IMR-90 (cell line): ENCODE results near the gene MAN2A1.

Source experiments
- CEBPB ChIP-seq: IDR thresholded peaks from 2 replicates; pipeline ENCODE4 v1.6.1; 2012; ENCODE audit warnings: low read depth, low read length, improper control_type of control experiment
- MAFK ChIP-seq: IDR thresholded peaks from 2 replicates; pipeline ENCODE4 v1.6.1; 2012; ENCODE audit warnings: low read depth, low read length, improper control_type of control experiment
- POLR2A ChIP-seq: IDR thresholded peaks from 2 replicates; pipeline ENCODE4 v1.6.1; 2012; ENCODE audit warnings: mild to moderate bottlenecking, low read depth, low read length
- RAD21 ChIP-seq: IDR thresholded peaks from 2 replicates; pipeline ENCODE4 v1.6.1; 2012; ENCODE audit warnings: low read length, improper control_type of control experiment
- RCOR1 ChIP-seq: IDR thresholded peaks from 2 replicates; pipeline ENCODE4 v1.6.1; 2012; ENCODE audit warnings: mild to moderate bottlenecking, low read length, improper control_type of control experiment; ENCODE audit not compliant: insufficient replicate concordance
- SMC3 ChIP-seq: fragments of 150-350 bp; IDR thresholded peaks from 2 replicates; pipeline ENCODE4 v1.6.1; 2016; ENCODE audit warnings: low read depth, mild to moderate bottlenecking, antibody characterized with exemption, low read length, moderate library complexity
- TF ChIP-seq, protein P1 (sequence below): conservative IDR thresholded peaks from 2 replicates; pipeline ENCODE4 v1.5.1; 2012; ENCODE audit warnings: mild to moderate bottlenecking, low read depth, low read length, improper control_type of control experiment
- TF ChIP-seq, protein P2 (sequence below): fragments of 150-350 bp; IDR thresholded peaks from 2 replicates; pipeline ENCODE4 v1.6.1; 2016; ENCODE audit warnings: low read depth, mild to moderate bottlenecking, low read length, moderate library complexity, borderline replicate concordance

DNA sequence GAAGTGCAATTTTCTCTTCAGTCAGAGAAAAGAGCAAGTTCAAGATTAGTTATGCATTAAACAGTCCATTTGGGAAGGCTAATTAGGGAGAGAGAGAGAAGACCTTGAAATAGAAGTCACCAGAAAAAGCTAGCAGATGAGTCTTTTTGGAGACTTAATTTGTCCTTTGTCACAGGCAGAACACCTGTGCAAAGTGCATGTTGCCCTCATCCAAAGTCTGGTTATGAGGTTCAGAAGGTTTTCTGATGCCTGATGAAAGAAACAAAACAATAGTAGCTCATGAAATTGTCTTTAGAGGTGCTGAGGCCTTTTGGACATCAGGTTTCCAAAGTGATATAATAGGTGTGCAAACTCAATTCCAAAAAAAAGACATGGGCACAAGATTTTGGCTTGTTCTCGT, 199.3 kb downstream of the MAN2A1 start:
- TF ChIP-seq, protein P1, sequence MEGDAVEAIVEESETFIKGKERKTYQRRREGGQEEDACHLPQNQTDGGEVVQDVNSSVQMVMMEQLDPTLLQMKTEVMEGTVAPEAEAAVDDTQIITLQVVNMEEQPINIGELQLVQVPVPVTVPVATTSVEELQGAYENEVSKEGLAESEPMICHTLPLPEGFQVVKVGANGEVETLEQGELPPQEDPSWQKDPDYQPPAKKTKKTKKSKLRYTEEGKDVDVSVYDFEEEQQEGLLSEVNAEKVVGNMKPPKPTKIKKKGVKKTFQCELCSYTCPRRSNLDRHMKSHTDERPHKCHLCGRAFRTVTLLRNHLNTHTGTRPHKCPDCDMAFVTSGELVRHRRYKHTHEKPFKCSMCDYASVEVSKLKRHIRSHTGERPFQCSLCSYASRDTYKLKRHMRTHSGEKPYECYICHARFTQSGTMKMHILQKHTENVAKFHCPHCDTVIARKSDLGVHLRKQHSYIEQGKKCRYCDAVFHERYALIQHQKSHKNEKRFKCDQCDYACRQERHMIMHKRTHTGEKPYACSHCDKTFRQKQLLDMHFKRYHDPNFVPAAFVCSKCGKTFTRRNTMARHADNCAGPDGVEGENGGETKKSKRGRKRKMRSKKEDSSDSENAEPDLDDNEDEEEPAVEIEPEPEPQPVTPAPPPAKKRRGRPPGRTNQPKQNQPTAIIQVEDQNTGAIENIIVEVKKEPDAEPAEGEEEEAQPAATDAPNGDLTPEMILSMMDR: no peak
- no peak for TF ChIP-seq RCOR1
- no peak for TF ChIP-seq MAFK
- no peak for TF ChIP-seq SMC3
- no peak for TF ChIP-seq CEBPB
- TF ChIP-seq, protein P2, sequence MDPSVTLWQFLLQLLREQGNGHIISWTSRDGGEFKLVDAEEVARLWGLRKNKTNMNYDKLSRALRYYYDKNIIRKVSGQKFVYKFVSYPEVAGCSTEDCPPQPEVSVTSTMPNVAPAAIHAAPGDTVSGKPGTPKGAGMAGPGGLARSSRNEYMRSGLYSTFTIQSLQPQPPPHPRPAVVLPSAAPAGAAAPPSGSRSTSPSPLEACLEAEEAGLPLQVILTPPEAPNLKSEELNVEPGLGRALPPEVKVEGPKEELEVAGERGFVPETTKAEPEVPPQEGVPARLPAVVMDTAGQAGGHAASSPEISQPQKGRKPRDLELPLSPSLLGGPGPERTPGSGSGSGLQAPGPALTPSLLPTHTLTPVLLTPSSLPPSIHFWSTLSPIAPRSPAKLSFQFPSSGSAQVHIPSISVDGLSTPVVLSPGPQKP: no peak
- no peak for TF ChIP-seq RAD21
- TF ChIP-seq POLR2A: no peak
